Activated effector memory CD4-positive, alpha-beta T cell treated with Interleukin-2 at 50 U/mL for 16 hours (primary cell): ENCODE measurements around the gene SLC2A4RG.

Experiments used
- DNase-seq: peaks from one replicate; pipeline ENCODE4 v3.0.0-alpha.2; 2020

Gene SLC2A4RG

GRCh38 chr20:63778857-63779256 is 39.3 kb downstream of the SLC2A4RG start:
- no peak for DNase-seq

GRCh38 chr20:63781181-63781580 is 41.6 kb downstream of the SLC2A4RG start:
- no peak for DNase-seq

- DNase-seq: peak; percentile 10
Measured at GRCh38 chr20:63782051-63782471, 42.5 kb downstream of the SLC2A4RG start.

DNA sequence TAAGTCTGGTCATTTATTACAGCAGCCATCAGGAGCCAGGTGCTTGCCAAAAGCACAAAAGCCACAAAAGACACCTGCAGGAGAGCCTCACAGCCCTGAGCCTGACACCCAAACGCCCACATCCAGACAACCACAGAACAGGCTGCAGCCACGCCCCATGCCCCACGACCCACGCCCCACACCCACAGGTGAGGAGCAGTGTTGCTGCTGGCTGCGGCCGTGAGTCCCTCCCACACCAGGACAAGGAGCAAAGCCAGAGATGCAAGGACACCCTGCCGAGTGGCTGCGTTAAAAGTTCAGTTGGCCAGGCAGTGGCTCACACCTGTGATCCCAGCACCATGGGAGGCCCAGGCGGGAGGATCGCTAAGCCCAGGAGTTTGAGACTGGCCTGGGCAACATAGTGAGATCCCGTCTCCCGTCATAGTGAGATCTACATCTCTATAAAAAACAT is 43.0 kb downstream of the SLC2A4RG start:
- no peak for DNase-seq

- no peak for DNase-seq
Measured at GRCh38 chr20:63783970-63784369, 44.4 kb downstream of the SLC2A4RG start.

DNA sequence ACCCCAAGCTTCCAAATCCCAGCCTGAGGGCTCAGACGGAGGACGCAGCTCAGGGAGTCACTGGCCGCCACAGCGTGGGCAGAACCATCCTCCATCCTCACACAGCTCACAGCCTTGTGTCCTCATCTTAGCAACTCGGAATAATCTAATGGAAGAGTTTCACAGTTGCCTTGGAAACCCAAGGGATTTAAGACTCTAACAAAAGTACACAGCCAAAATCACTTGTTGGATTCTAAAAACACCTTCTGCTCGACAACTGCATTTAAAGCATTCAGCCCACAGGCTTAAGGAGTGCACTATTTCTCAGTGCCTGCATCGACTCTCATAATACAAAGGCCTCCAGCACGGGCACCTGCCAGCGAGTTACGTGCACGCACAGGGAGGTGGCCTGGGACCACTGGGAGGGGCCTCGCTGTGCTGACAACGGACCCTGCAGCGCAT is 46.1 kb downstream of the SLC2A4RG start:
- DNase-seq: no peak

DNA sequence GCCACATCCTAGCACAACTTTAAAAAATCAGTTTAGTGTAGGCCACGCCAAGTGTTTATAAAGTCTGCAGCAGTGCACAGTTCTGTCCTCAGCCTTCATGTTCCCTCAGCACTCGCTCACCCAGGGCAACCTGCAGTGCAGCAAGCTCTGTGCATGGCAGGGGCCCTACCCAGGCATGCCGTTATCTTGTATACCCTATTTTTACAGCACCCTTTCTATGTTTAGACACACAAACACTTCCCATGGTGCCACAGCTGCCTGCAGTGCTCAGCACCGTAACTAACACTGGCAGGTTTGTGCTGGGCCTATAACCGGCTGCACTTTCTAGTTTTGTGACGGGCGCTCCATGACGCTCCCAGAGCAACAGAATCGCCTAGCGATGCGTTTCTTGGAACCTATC is 47.7 kb downstream of the SLC2A4RG start:
- no peak for DNase-seq

- no peak for DNase-seq
Measured at GRCh38 chr20:63787749-63788148, 48.2 kb downstream of the SLC2A4RG start.

DNA sequence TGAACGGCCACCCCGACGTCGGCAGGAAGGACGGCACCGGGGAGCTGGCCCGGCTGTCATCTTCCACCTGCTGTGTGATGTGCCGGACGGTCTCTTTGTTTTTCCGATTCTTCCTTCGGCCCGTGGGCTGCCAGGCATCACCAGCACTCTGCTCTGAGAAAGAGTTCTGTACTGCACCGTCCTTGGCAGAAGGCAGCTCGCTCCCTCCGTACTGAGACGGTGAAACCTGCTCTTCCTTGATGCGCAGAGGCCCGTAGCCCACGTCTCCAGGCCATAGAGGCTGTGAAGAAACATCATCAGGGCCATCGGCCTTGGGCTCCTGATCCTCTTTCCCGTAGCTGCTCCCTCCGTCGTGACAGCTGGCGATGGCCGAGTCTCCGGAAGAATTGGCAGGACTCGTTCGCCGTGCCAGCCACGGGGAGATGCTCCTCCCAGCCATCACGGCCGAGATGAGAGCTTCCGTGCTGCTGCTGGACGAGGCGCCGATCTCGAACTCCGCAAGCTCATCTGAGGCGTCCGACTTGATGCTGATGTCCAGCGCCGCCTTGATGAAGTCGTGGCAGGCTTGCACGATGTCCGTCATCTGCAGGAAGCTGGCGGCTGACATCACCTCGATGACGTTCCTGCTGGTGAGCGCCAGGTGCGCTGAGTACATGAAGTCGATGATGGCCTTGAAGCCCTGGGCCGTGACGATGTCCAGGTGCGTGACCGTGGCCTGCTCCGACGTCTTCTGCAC is 50.4 kb downstream of the SLC2A4RG start:
- DNase-seq: no peak

DNA sequence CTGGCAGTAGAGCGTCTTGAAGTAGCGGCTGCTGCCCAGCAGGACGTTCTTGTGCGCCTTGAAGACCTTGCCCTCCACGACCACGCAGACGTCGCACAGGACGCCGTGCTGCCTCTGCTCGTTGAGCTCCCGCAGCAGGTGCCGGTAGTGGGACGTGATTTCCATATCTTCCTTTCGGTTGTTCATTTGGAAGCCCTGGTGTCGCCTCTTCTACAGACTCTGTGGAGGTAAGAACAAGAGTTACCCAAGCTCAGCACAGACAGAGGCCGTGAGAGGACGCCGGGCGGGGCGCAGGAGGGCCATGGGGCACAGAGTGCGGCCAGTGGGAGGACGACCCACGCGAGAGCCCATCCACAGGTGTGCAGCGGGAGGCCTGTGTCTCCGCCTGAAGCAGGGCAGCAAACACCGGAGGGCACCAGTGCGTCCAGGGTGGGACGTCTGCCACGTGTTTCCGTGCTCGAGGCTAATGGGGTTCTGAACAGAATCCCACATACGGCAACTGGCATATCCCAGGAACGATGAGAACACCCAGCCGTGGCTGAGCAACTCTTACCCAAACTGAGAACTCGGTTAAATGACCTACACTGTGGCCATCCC is 51.1 kb downstream of the SLC2A4RG start:
- no peak for DNase-seq

GRCh38 chr20:63791497-63792156 is 52.1 kb downstream of the SLC2A4RG start:
- DNase-seq: no peak

GRCh38 chr20:63792866-63793265 is 53.3 kb downstream of the SLC2A4RG start:
- no peak for DNase-seq
